OCI-LY3 (cell line): ENCODE data around the gene KLHL21.

ENCODE experiments used
- H2AFZ ChIP-seq: fragments of 200-600, 300-600 bp; shearing (Covaris generic); 2 replicates; pipeline ENCODE4 v1.6.0; 2014; ENCODE audit warnings: antibody characterized with exemption, low read depth, low read length
- H3K27ac ChIP-seq: fragments of 200-600, 300-600 bp; sonication (generic); 2 replicates; pipeline ENCODE4 v1.5.1; 2014; ENCODE audit warnings: mild to moderate bottlenecking, low read length, moderate library complexity, mixed read lengths
- H3K27me3 ChIP-seq: fragments of 200-600, 300-600 bp; sonication (generic); 2 replicates; pipeline ENCODE4 v1.6.1; 2014; ENCODE audit warnings: low read depth, low read length, mixed read lengths
- H3K36me3 ChIP-seq: fragments of 200-600, 300-600 bp; sonication (generic); replicated peaks from 2 replicates; pipeline ENCODE3; 2014; ENCODE audit warnings: low read depth, low read length, mixed read lengths
- H3K4me1 ChIP-seq: fragments of 300-600, 200-600 bp; sonication (generic); 2 replicates; pipeline ENCODE4 v1.6.1; 2014; ENCODE audit warnings: low read length, mixed read lengths
- H3K4me2 ChIP-seq: fragments of 200-600, 300-600 bp; sonication (generic); 2 replicates; pipeline ENCODE4 v1.6.1; 2014; ENCODE audit warnings: low read length, mixed read lengths
- H3K4me3 ChIP-seq: fragments of 300-600, 200-600 bp; sonication (generic); 2 replicates; pipeline ENCODE4 v1.5.1; 2014; ENCODE audit warnings: antibody characterized with exemption, mild to moderate bottlenecking, low read length, moderate library complexity
- H3K79me2 ChIP-seq: fragments of 300-600, 200-600 bp; shearing (Covaris generic); 2 replicates; pipeline ENCODE4 v1.6.1; 2014; ENCODE audit warnings: mild to moderate bottlenecking, low read length, mixed read lengths
- H3K9ac ChIP-seq: fragments of 300-600, 200-600 bp; shearing (Covaris generic); 2 replicates; pipeline ENCODE4 v1.6.0; 2014; ENCODE audit warnings: mild to moderate bottlenecking, low read length, moderate library complexity
- H3K9me3 ChIP-seq: fragments of 200-600, 300-600 bp; shearing (Covaris generic); 2 replicates; pipeline ENCODE4 v1.6.1; 2014; ENCODE audit warnings: low read length, mixed read lengths; ENCODE audit not compliant: insufficient read depth
- H4K20me1 ChIP-seq: fragments of 200-600, 300-600 bp; sonication (generic); 2 replicates; pipeline ENCODE4 v1.6.1; 2016; ENCODE audit warnings: low read length, mixed read lengths; ENCODE audit not compliant: insufficient read depth
- CTCF ChIP-seq: fragments of 200-600, 300-600 bp; sonication (generic); IDR thresholded peaks from 2 replicates; pipeline ENCODE4 v1.5.1; 2014; ENCODE audit warnings: antibody characterized with exemption, low read length, low read depth
- EZH2phosphoT487 ChIP-seq: fragments of 200-600 bp; shearing (Covaris generic); IDR thresholded peaks from 2 replicates; pipeline ENCODE4 v1.6.1; 2018; ENCODE audit warnings: antibody characterized with exemption, mixed run types, low read depth

Gene KLHL21

GRCh38 chr1:6574818-6575217 is 27.9 kb downstream of the KLHL21 start:
- H2AFZ ChIP-seq, result no peak overlapping the region
- TF ChIP-seq EZH2phosphoT487 (no peak), CTCF (no peak)
- H4K20me1 ChIP-seq, result no peaks in the 10 kb centered on the region
- no peak overlapping the region for H3K27ac ChIP-seq
- H3K4me1 ChIP-seq, result peaks cover 4% of the 10 kb centered on the region; the same call in 1 of the 2 replicates
- H3K79me2 ChIP-seq, result no peaks in the 10 kb centered on the region
- no peak overlapping the region for H3K4me2 ChIP-seq
- H3K36me3 ChIP-seq, result no peaks in the 10 kb centered on the region
- no peaks in the 10 kb centered on the region for H3K9me3 ChIP-seq
- no peaks in the 10 kb centered on the region for H3K27me3 ChIP-seq
- no peak overlapping the region for H3K4me3 ChIP-seq
- no peak overlapping the region for H3K9ac ChIP-seq

- no peaks in the 10 kb centered on the region for H3K27me3 ChIP-seq
- no peaks in the 10 kb centered on the region for H3K9me3 ChIP-seq
- no peaks in the 10 kb centered on the region for H3K79me2 ChIP-seq
- no peak overlapping the region for H3K4me2 ChIP-seq
- no peak overlapping the region for H3K4me3 ChIP-seq
- TF ChIP-seq EZH2phosphoT487, result no peak
- TF ChIP-seq CTCF, result no peak
- H3K36me3 ChIP-seq, result no peaks in the 10 kb centered on the region
- H2AFZ ChIP-seq, result no peak overlapping the region
- no peak overlapping the region for H3K9ac ChIP-seq
- no peaks in the 10 kb centered on the region for H4K20me1 ChIP-seq
- H3K4me1 ChIP-seq, result peaks cover under 1% of the 10 kb centered on the region; the same call in 1 of the 2 replicates
- no peak overlapping the region for H3K27ac ChIP-seq
These were observed 28.5 kb downstream of the KLHL21 start for GRCh38 chr1:6574025-6574620.

GRCh38 chr1:6572653-6573383 is 29.9 kb downstream of the KLHL21 start:
- no peaks in the 10 kb centered on the region for H3K27me3 ChIP-seq
- no peak overlapping the region for H2AFZ ChIP-seq
- H3K9ac ChIP-seq, result no peak overlapping the region
- no peak overlapping the region for H3K27ac ChIP-seq
- no peak for TF ChIP-seq CTCF
- TF ChIP-seq EZH2phosphoT487, result no peak
- H3K36me3 ChIP-seq, result no peaks in the 10 kb centered on the region
- no peaks in the 10 kb centered on the region for H4K20me1 ChIP-seq
- no peaks in the 10 kb centered on the region for H3K4me1 ChIP-seq
- no peak overlapping the region for H3K4me3 ChIP-seq
- H3K79me2 ChIP-seq, result no peaks in the 10 kb centered on the region
- H3K4me2 ChIP-seq, result no peak overlapping the region
- no peaks in the 10 kb centered on the region for H3K9me3 ChIP-seq

GRCh38 chr1:6570987-6571386 is 31.7 kb downstream of the KLHL21 start:
- no peaks in the 10 kb centered on the region for H3K4me1 ChIP-seq
- no peaks in the 10 kb centered on the region for H3K27me3 ChIP-seq
- no peaks in the 10 kb centered on the region for H3K79me2 ChIP-seq
- no peaks in the 10 kb centered on the region for H3K9me3 ChIP-seq
- H3K9ac ChIP-seq, result no peak overlapping the region
- no peak overlapping the region for H2AFZ ChIP-seq
- H4K20me1 ChIP-seq, result no peaks in the 10 kb centered on the region
- H3K4me2 ChIP-seq, result no peak overlapping the region
- TF ChIP-seq EZH2phosphoT487 (no peak), CTCF (no peak)
- no peak overlapping the region for H3K4me3 ChIP-seq
- H3K27ac ChIP-seq, result no peak overlapping the region
- H3K36me3 ChIP-seq, result no peaks in the 10 kb centered on the region
